Measurements from ENCODE around the gene CHI3L1.

- TF ChIP-seq CTCF (conservative IDR thresholded peaks at IDR 0.05; ENCODE audit: low read depth, low read length) (no peak), EZH2 (IDR thresholded peaks at IDR 0.05; ENCODE audit: borderline replicate concordance, low read depth, low read length, poor library complexity, severe bottlenecking) (no peak)
These were observed 16.1 kb upstream of the CHI3L1 start for GRCh38 chr1:203202431-203203245.
